HepG2 (cell line): Measurements from ENCODE around the gene CHMP6. TPM values are rescaled to one million over a fixed set of nuclear protein-coding genes. Genes with fewer than 3 reads are reported as not detected.

ENCODE experiments used
- ATAC-seq: fragments of 200-7000 bp; cut with Tn5 transposase; 3 replicates; pipeline ENCODE4 v1.9.1; 2020; ENCODE audit warnings: mild to moderate bottlenecking, moderate library complexity
- BruUV-seq: library from RNA; stranded (reverse); fragments of 400-500 nt; replicated peaks from 2 replicates; lab custom pipeline; 2021; lab: Mats Ljungman, UMichigan
- CTCF ChIA-PET: fragments of 300-600 bp; formaldehyde crosslinking; extraction: SDS; loops from one replicate; lab custom pipeline; 2021; ENCODE audit warnings: low total read pairs, inconsistent platforms, low intra/inter-chr PET ratio; lab: Yijun Ruan, JAX
- POLR2A ChIA-PET: fragments of 350-600 bp; sonication (Branson Sonifier 250); formaldehyde crosslinking; loops from one replicate; lab custom pipeline; 2020; ENCODE audit warnings: antibody characterized with exemption, inconsistent platforms; lab: Yijun Ruan, JAX
- DNase-seq: peaks from one replicate; pipeline ENCODE4 v3.0.0-alpha.2; 2015; ENCODE audit warnings: low spot score
- FAIRE-seq: peaks from 3 replicates; lab custom pipeline; 2011; peaks lifted over from hg19 to GRCh38; lab: Jason Lieb, UNC
- H2AFZ ChIP-seq: one replicate; pipeline ENCODE4 v1.6.1; 2011; ENCODE audit warnings: low read length, inconsistent platforms
- H3K27ac ChIP-seq: fragments of 300-600 bp; 3 replicates; pipeline ENCODE4 v1.8.0; 2011; ENCODE audit warnings: mixed run types, mild to moderate bottlenecking, mixed read lengths, low read length, inconsistent platforms; ENCODE audit not compliant: insufficient read depth; ENCODE audit errors: extremely low read length
- H3K27me3 ChIP-seq, 2 experiments: fragments of 200-600 bp in 1 of 2; 2 replicates in 1 of 2; 3 replicates in 1 of 2; pipeline versions ENCODE4 v1.6.0 to v1.8.0; 2011; ENCODE audit warnings: low read length in 2 of 2, mild to moderate bottlenecking in 2 of 2, moderate library complexity in 2 of 2, inconsistent platforms in 1 of 2; ENCODE audit not compliant: insufficient read depth in 2 of 2, control insufficient read depth in 1 of 2
- H3K36me3 ChIP-seq, 2 experiments: fragments of 200-600 bp in 1 of 2; replicated peaks in 1 of 2; 2 replicates in 1 of 2; 3 replicates in 1 of 2; pipeline versions ENCODE4 v1.5.1 to v1.8.0; 2011; ENCODE audit warnings: low read length in 2 of 2, inconsistent platforms in 1 of 2; ENCODE audit not compliant: insufficient read depth in 2 of 2, control insufficient read depth in 1 of 2
- H3K4me1 ChIP-seq: 2 replicates; pipeline ENCODE4 v1.5.1; 2012; ENCODE audit warnings: low read length, inconsistent platforms; ENCODE audit not compliant: insufficient read depth
- H3K4me2 ChIP-seq: 2 replicates; pipeline ENCODE4 v1.6.0; 2011; ENCODE audit warnings: low read depth, low read length, inconsistent platforms
- H3K4me3 ChIP-seq, 3 experiments: fragments of 200-600 bp in 1 of 3; sonication (generic), shearing (Covaris generic) in 1 of 3; replicated peaks in 1 of 3; 2 replicates each; pipeline ENCODE4 v1.5.1; 2011 to 2016; ENCODE audit warnings: low read length in 3 of 3, inconsistent platforms in 2 of 3, low read depth in 2 of 3, mild to moderate bottlenecking in 2 of 3, control low read depth in 1 of 3, mixed read lengths in 1 of 3; ENCODE audit not compliant: insufficient read depth in 1 of 3
- H3K79me2 ChIP-seq: one replicate; pipeline ENCODE4 v1.6.1; 2011; ENCODE audit warnings: low read length, inconsistent platforms; ENCODE audit not compliant: insufficient read depth
- H3K9ac ChIP-seq: 2 replicates; pipeline ENCODE4 v1.6.0; 2011; ENCODE audit warnings: mild to moderate bottlenecking, low read depth, low read length, inconsistent platforms; ENCODE audit not compliant: insufficient read depth
- H3K9me3 ChIP-seq: 2 replicates; pipeline ENCODE4 v1.5.1; 2012; ENCODE audit warnings: mild to moderate bottlenecking, low read length
- H4K20me1 ChIP-seq: 2 replicates; pipeline ENCODE4 v1.6.0; 2011; ENCODE audit warnings: inconsistent platforms, mild to moderate bottlenecking, low read length, moderate library complexity; ENCODE audit not compliant: insufficient read depth
- ESRRA ChIP-seq: sonication (generic); formaldehyde crosslinking; IDR thresholded peaks from 2 replicates; pipeline ENCODE4 v1.5.1; 2020; ENCODE audit warnings: mild to moderate bottlenecking, low read depth, missing genetic modification reagents
- ZFP36 ChIP-seq: fragments of 150-350 bp; IDR thresholded peaks from 2 replicates; pipeline ENCODE4 v1.6.1; 2018; ENCODE audit warnings: borderline replicate concordance, low read length, low read depth; ENCODE audit not compliant: partially characterized antibody
- ZNF776 ChIP-seq: sonication (generic); formaldehyde crosslinking; IDR thresholded peaks from 2 replicates; pipeline ENCODE4 v1.4.0; 2020; ENCODE audit warnings: mild to moderate bottlenecking, missing genetic modification reagents
- ZSCAN30 ChIP-seq: sonication (generic); formaldehyde crosslinking; IDR thresholded peaks from 2 replicates; pipeline ENCODE4 v1.5.0; 2020; ENCODE audit warnings: mild to moderate bottlenecking, missing genetic modification reagents
- WGBS: methylation state at CpG from one replicate; pipeline ENCODE4 v1.1.6; 2017; ENCODE audit warnings: low lambda C conversion rate; 5-methylcytosine and 5-hydroxymethylcytosine counted together
- in situ Hi-C: cut with HindIII; loops from 2 replicates; pipeline ENCODE4 v1.10.0; 2017; ENCODE audit warnings: low pct_unique_long_range_greater_than_20kb; ENCODE audit not compliant: extremely low pct_ligation_motif_present
- intact Hi-C: fragments of 100-400 bp; cut with micrococcal nuclease; formaldehyde crosslinking; loops from one replicate; pipeline ENCODE4 v1.10.0; 2022; ENCODE audit not compliant: unreplicated experiment
- polyA plus RNA-seq, 8 experiments: library from polyadenylated mRNA; depleted of rRNA in 3 of 8; stranded (reverse) in 7 of 8; unstranded in 1 of 8; fragments of >200 nt; fragmentation: Illumina TruSeq in 4 of 8; extraction: Trizol in 4 of 8; gene quantifications; 2 replicates each; pipeline versions ENCODE4 v1.2.1 to v1.2.3, GENCODE V29; 2011 to 2016; ENCODE audit warnings: low read depth in 4 of 8, missing spikeins in 1 of 8, mixed read lengths in 1 of 8; ENCODE audit not compliant: insufficient read depth in 1 of 8
- total RNA-seq, 5 experiments: library from RNA; depleted of rRNA; stranded (reverse); fragments of >200 nt; fragmentation: Illumina TruSeq; extraction: Trizol; gene quantifications; 2 replicates each; pipeline ENCODE4 v1.2.3, GENCODE V29; 2016; ENCODE audit warnings: low read depth in 1 of 5
- TF ChIP-seq, protein P1 (sequence below): IDR thresholded peaks from 2 replicates; pipeline ENCODE4 v1.6.1; 2016; ENCODE audit warnings: low read depth, borderline replicate concordance
- TF ChIP-seq, protein P2 (sequence below), 2 experiments: sonication (generic) in 1 of 2; formaldehyde crosslinking in 1 of 2; IDR thresholded peaks; 2 replicates each; pipeline versions ENCODE4 v1.6.1 to v1.9.0; 2014 to 2022; ENCODE audit warnings: antibody characterized with exemption in 1 of 2, borderline replicate concordance in 1 of 2, inconsistent platforms in 1 of 2, low read depth in 1 of 2, missing genetic modification reagents in 1 of 2
- TF ChIP-seq, protein P3 (sequence below): IDR thresholded peaks from 2 replicates; pipeline ENCODE4 v1.6.1; 2018; ENCODE audit warnings: missing genetic modification reagents, mild to moderate bottlenecking, missing compliant biosample characterization
- TF ChIP-seq, protein P4 (sequence below): sonication (generic); formaldehyde crosslinking; IDR thresholded peaks from 2 replicates; pipeline ENCODE4 v1.4.0; 2020; ENCODE audit warnings: mild to moderate bottlenecking, missing genetic modification reagents

The CHMP6 gene
- total and polyA plus RNA-seq, 2 of the 13 experiments (the other 11 are each of a cell fraction or from before 2014, with no cell fraction given) = 11.1 to 24.2 TPM

DNA sequence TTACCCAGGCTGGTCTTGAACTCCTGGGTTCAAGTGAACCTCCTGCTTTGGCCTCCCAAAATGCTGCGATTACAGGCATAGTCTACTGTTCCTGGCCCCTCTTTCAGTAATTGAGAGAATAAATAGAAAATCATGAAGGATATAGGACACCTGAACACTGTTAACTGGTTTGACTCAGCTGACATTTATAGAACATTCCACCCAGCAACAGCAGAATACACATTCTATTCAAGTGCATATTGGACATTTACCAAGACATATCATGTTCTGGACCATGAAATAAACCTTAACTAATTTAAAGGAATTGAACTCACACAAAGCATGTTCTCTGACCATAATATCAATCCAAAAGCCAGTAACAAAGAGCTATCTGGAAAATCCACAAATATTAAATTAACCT, 23.5 kb downstream of the CHMP6 start:
- in situ Hi-C loops (no loop called here), intact Hi-C loops (no loop called here)
- Histone ChIP-seq H3K27me3 (peaks cover 0 to 37% of the 10 kb centered on the region in 2 experiments; a peak in 3 of 5 replicates), H3K9ac (no peak overlapping the region), H3K9me3 (peaks cover 9% of the 10 kb centered on the region), H2AFZ (no peak overlapping the region), H3K4me1 (peaks cover 49% of the 10 kb centered on the region), H3K36me3 (no peaks in the 10 kb centered on the region), H3K4me3 (no peak overlapping the region), H4K20me1 (no peaks in the 10 kb centered on the region), H3K79me2 (no peaks in the 10 kb centered on the region), H3K4me2 (no peak overlapping the region), H3K27ac (no peak overlapping the region)
- 42% methylated on average over 1 of the region's 1 CpG for WGBS
- FAIRE-seq (no peak), ATAC-seq (no peak), DNase-seq (no peak)
- no TSS peak for BruUV-seq
- CTCF ChIA-PET = no interaction called here
- POLR2A ChIA-PET = no interaction called here
- TF ChIP-seq ZNF776 (no peak), ZFP36 (no peak), ESRRA (no peak), ZSCAN30 (no peak)
- TF ChIP-seq, protein P1, sequence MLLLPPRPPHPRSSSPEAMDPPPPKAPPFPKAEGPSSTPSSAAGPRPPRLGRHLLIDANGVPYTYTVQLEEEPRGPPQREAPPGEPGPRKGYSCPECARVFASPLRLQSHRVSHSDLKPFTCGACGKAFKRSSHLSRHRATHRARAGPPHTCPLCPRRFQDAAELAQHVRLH = no peak
- TF ChIP-seq, protein P2, sequence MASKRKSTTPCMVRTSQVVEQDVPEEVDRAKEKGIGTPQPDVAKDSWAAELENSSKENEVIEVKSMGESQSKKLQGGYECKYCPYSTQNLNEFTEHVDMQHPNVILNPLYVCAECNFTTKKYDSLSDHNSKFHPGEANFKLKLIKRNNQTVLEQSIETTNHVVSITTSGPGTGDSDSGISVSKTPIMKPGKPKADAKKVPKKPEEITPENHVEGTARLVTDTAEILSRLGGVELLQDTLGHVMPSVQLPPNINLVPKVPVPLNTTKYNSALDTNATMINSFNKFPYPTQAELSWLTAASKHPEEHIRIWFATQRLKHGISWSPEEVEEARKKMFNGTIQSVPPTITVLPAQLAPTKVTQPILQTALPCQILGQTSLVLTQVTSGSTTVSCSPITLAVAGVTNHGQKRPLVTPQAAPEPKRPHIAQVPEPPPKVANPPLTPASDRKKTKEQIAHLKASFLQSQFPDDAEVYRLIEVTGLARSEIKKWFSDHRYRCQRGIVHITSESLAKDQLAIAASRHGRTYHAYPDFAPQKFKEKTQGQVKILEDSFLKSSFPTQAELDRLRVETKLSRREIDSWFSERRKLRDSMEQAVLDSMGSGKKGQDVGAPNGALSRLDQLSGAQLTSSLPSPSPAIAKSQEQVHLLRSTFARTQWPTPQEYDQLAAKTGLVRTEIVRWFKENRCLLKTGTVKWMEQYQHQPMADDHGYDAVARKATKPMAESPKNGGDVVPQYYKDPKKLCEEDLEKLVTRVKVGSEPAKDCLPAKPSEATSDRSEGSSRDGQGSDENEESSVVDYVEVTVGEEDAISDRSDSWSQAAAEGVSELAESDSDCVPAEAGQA (IDR thresholded peaks at IDR 0.05; ENCODE audit: low read depth) = no peak
- TF ChIP-seq, protein P2 (CRISPR knock-in tag; IDR thresholded peaks at IDR 0.05; ENCODE audit: borderline replicate concordance) = no peak
- TF ChIP-seq, protein P3, sequence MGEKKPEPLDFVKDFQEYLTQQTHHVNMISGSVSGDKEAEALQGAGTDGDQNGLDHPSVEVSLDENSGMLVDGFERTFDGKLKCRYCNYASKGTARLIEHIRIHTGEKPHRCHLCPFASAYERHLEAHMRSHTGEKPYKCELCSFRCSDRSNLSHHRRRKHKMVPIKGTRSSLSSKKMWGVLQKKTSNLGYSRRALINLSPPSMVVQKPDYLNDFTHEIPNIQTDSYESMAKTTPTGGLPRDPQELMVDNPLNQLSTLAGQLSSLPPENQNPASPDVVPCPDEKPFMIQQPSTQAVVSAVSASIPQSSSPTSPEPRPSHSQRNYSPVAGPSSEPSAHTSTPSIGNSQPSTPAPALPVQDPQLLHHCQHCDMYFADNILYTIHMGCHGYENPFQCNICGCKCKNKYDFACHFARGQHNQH (CRISPR knock-in tag) = no peak
- TF ChIP-seq, protein P4, sequence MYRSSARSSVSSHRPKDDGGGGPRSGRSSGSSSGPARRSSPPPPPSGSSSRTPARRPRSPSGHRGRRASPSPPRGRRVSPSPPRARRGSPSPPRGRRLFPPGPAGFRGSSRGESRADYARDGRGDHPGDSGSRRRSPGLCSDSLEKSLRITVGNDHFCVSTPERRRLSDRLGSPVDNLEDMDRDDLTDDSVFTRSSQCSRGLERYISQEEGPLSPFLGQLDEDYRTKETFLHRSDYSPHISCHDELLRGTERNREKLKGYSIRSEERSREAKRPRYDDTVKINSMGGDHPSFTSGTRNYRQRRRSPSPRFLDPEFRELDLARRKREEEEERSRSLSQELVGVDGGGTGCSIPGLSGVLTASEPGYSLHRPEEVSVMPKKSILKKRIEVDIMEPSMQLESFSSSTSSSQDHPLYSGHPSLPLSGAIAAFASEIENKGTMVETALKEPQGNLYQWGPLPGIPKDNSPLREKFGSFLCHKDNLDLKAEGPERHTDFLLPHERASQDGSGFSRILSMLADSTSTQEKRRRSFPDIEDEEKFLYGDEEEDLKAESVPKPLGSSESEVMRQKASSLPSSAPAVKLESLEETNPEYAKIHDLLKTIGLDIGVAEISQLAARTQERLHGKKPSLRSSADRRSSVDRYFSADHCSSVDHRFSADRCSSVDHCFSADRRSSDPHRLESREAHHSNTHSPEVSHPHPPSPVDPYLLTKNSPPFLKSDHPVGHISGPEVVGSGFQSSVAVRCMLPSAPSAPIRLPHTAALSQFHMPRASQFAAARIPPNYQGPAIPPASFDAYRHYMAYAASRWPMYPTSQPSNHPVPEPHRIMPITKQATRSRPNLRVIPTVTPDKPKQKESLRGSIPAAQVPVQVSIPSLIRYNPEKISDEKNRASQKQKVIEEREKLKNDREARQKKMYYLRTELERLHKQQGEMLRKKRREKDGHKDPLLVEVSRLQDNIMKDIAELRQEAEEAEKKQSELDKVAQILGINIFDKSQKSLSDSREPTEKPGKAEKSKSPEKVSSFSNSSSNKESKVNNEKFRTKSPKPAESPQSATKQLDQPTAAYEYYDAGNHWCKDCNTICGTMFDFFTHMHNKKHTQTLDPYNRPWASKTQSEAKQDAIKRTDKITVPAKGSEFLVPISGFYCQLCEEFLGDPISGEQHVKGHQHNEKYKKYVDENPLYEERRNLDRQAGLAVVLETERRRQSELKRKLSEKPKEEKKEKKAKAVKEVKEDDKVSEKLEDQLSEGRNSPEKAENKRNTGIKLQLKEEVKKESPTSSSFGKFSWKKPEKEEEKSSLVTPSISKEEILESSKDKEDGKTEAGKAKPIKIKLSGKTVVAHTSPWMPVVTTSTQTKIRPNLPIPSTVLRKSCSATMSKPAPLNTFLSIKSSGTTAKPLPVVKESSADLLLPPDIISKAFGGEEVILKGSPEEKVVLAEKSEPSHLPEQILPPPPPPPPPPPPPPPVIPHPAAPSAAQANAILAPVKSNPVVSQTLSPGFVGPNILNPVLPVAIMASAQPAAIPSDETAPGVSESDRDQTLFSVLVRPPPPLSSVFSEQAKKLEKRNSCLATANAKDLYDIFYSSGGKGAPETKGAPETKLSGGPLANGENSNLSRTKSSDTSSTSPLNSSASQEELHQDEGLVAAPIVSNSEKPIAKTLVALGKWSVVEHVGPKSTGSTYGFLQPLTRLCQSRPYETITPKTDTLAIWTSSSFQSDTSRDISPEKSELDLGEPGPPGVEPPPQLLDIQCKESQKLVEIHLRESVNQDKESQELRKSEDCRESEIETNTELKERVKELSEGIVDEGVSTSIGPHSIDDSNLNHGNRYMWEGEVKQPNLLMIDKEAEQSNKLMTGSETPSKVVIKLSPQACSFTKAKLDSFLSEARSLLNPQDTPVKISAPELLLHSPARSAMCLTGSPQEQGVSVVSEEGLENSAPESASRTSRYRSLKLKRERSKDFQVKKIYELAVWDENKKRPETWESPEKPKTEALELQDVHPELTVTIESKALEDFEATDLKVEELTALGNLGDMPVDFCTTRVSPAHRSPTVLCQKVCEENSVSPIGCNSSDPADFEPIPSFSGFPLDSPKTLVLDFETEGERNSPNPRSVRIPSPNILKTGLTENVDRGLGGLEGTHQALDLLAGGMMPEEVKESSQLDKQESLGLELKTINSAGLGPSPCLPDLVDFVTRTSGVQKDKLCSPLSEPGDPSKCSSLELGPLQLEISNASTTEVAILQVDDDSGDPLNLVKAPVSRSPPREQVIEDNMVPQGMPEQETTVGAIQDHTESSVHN (CRISPR knock-in tag) = no peak
